ENCODE results near the gene MPZL2. TPM values are rescaled to one million over a fixed set of nuclear protein-coding genes. Genes with fewer than 3 reads are reported as not detected.

Gene MPZL2
- total and polyA plus RNA-seq, 9 of the 15 experiments (the other 6 are each of a cell fraction or from before 2014, with no cell fraction given): 0.09 to 0.28 (median 0.18) TPM; not detected in 2

DNA sequence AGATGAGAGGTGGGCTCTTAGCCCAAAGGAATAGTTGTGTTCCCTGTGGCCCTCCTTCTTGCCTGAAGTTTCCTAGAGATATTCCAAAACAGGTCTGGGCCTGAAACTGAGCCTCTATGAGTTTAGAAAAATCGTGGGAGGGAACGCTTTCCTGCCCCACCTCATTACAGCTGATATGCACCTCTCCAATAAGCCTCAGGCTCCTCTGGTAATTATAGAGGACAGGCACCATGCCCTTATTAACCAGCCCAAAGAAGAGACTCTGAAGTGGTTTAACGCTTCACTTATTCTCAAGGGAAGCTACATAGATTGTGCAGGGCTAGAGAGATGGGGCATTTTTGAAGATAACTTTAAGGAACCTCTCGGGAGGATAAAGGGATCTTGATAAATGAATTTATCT, 3.4 kb upstream of the MPZL2 start (continued):
- no peak for TF ChIP-seq MEIS2 (IDR thresholded peaks at IDR 0.05; ENCODE audit: partially characterized antibody)
- TF ChIP-seq BRD4 (IDR thresholded peaks at IDR 0.05): no peak

DNA sequence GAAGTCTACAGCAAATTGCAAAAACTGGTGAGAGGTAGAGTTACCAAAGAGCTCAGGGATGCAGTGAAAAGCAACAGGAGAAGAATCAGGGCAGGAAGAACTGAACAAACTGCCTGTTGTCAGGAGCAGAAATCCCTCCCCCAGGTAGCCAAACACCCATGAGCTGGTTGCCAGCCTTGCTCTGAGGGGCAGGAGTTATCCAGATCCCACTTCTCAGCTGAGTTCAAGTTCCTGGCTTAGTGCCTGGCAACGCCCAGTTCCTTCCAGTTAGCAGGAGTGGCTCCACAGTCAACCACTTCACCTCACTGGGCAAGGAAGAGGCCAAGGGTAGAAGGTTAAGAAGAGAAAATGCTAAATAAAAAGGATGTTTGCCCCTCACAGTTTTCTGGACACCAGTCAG, 1.9 kb upstream of the MPZL2 start:
- Histone ChIP-seq H4K20me1 (replicated peaks; ENCODE audit: control insufficient read depth, insufficient read depth, low read length) (no peaks in the 10 kb centered on the region), H2AFZ (ENCODE audit: low read depth, low read length) (no peak overlapping the region), H3K4me1 (replicated peaks in 1 of 2; ENCODE audit: control insufficient read depth in 2 of 2, insufficient read depth in 2 of 2, low read length in 2 of 2) (no peaks in the 10 kb centered on the region), H3K9ac (ENCODE audit: insufficient read depth in 1 of 2, low read depth in 2 of 2, low read length in 2 of 2) (no peak overlapping the region), H3K4me2 (ENCODE audit: insufficient read depth, low read length) (no peak overlapping the region), H3K27ac (ENCODE audit: extremely low read depth, low read depth, low read length) (no peak overlapping the region), H3K79me2 (ENCODE audit: control insufficient read depth, insufficient read depth, low read length) (no peaks in the 10 kb centered on the region), H3K36me3 (ENCODE audit: control insufficient read depth, insufficient read depth, low read length) (no peaks in the 10 kb centered on the region), H3K4me3 (no peak overlapping the region), H3K27me3 (ENCODE audit: control insufficient read depth in 2 of 2, insufficient read depth in 2 of 2, low read length in 2 of 2) (peaks cover 31 to 44% of the 10 kb centered on the region in 2 experiments), H3K9me3 (replicated peaks; ENCODE audit: control insufficient read depth, insufficient read depth, low read depth, low read length) (no peaks in the 10 kb centered on the region), H3K9me1 (ENCODE audit: control insufficient read depth, insufficient read depth, low read length) (no peaks in the 10 kb centered on the region)
- WGBS (ENCODE audit: insufficient coverage, low coverage, missing lambda C conversion rate): 0% methylated on average over 1 of the region's 1 CpG
- BruUV-seq (replicated peaks): no TSS peak
- ChIA-PET POLR2A (interaction anchor here (1.0 to 1.2 kb wide), 2 partner anchors 24 to 36 kb away, joined by 3 to 5 read pairs; no protein-coding TSS in a partner anchor), CTCF (ENCODE audit: low intra/inter-chr PET ratio) (no interaction called here)
- FAIRE-seq (no peak), DNase-seq (ENCODE audit: extremely low read depth in 1 of 4, low spot score in 3 of 4) (no peak), ATAC-seq (no peak)
- in situ Hi-C loops (cut with MboI): no loop called here
- intact Hi-C loops (cut with micrococcal nuclease): no loop called here
- no peak for TF ChIP-seq NRF1 (conservative IDR thresholded peaks at IDR 0.05 in 1 of 2, IDR thresholded peaks at IDR 0.05 in 1 of 2)
- TF ChIP-seq, protein P1, sequence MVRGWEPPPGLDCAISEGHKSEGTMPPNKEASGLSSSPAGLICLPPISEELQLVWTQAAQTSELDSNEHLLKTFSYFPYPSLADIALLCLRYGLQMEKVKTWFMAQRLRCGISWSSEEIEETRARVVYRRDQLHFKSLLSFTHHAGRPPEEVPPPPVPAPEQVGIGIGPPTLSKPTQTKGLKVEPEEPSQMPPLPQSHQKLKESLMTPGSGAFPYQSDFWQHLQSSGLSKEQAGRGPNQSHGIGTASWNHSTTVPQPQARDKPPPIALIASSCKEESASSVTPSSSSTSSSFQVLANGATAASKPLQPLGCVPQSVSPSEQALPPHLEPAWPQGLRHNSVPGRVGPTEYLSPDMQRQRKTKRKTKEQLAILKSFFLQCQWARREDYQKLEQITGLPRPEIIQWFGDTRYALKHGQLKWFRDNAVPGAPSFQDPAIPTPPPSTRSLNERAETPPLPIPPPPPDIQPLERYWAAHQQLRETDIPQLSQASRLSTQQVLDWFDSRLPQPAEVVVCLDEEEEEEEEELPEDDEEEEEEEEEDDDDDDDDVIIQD (CRISPR knock-in tag; IDR thresholded peaks at IDR 0.05): no peak
- no peak for TF ChIP-seq ZNF134 (CRISPR knock-in tag; conservative IDR thresholded peaks at IDR 0.05)
- TF ChIP-seq RB1 (IDR thresholded peaks at IDR 0.05; ENCODE audit: low read depth): no peak

Measured in K562 (cell line).